GM12878 (cell line): ENCODE measurements around the gene COL15A1. TPM values are rescaled to one million over a fixed set of nuclear protein-coding genes. Genes with fewer than 3 reads are reported as not detected.

Experiments used
- ATAC-seq: fragments of 200-7000 bp; cut with Tn5 transposase; 3 replicates; pipeline ENCODE4 v1.9.1; 2020; ENCODE audit warnings: mild to moderate bottlenecking, moderate library complexity
- BruUV-seq: library from RNA; stranded (reverse); fragments of 400-500 nt; replicated peaks from 2 replicates; lab custom pipeline; 2021; lab: Mats Ljungman, UMichigan
- CTCF ChIA-PET: fragments of 300-600 bp; sonication (Branson Sonifier 250); formaldehyde crosslinking; extraction: SDS; loops from one replicate; lab custom pipeline; 2021; ENCODE audit warnings: inconsistent platforms; lab: Yijun Ruan, JAX
- POLR2A ChIA-PET: fragments of 350-600 bp; formaldehyde crosslinking; extraction: SDS; loops from one replicate; lab custom pipeline; 2021; ENCODE audit warnings: inconsistent platforms; lab: Charles Lee
- RAD21 ChIA-PET: fragments of 300-600 bp; sonication (Branson Sonifier 250); formaldehyde crosslinking; loops from one replicate; lab custom pipeline; 2023; ENCODE audit warnings: antibody characterized with exemption; ENCODE audit not compliant: unreplicated experiment; lab: Charles Lee
- SMC1A ChIA-PET: fragments of 300-600 bp; sonication (Branson Sonifier 250); formaldehyde crosslinking; loops from one replicate; lab custom pipeline; 2023; ENCODE audit not compliant: unreplicated experiment, uncharacterized antibody; lab: Charles Lee
- DNase-seq: peaks from one replicate; pipeline ENCODE4 v3.0.0-alpha.2; 2011; ENCODE audit warnings: low read depth, low spot score
- FAIRE-seq: peaks from 3 replicates; lab custom pipeline; 2011; peaks lifted over from hg19 to GRCh38; lab: Jason Lieb, UNC
- H2AFZ ChIP-seq: 2 replicates; pipeline ENCODE4 v1.6.0; 2011; ENCODE audit warnings: low read depth, low read length, control low read depth; ENCODE audit not compliant: control insufficient read depth
- H3K27ac ChIP-seq: 2 replicates; pipeline ENCODE4 v1.5.1; 2011; ENCODE audit warnings: control low read depth; ENCODE audit not compliant: control insufficient read depth, insufficient read depth
- H3K27me3 ChIP-seq, 2 experiments: replicated peaks in 1 of 2; 2 replicates each; pipeline versions ENCODE4 v1.6.0 to v1.6.1; 2011; ENCODE audit warnings: low read length in 1 of 2; ENCODE audit not compliant: control insufficient read depth in 2 of 2, insufficient read depth in 2 of 2
- H3K36me3 ChIP-seq, 2 experiments: 2 replicates each; pipeline ENCODE4 v1.5.1; 2011; ENCODE audit warnings: low read length in 1 of 2; ENCODE audit not compliant: control insufficient read depth in 2 of 2, insufficient read depth in 2 of 2
- H3K4me1 ChIP-seq: 2 replicates; pipeline ENCODE4 v1.6.1; 2011; ENCODE audit warnings: mild to moderate bottlenecking, low read length, moderate library complexity, mixed read lengths; ENCODE audit not compliant: control insufficient read depth, insufficient read depth
- H3K4me2 ChIP-seq: 2 replicates; pipeline ENCODE4 v1.6.0; 2011; ENCODE audit warnings: control low read depth; ENCODE audit not compliant: control insufficient read depth, insufficient read depth
- H3K4me3 ChIP-seq: fragments of 200-600 bp; sonication (generic); 2 replicates; pipeline ENCODE4 v1.5.1; 2016
- H3K79me2 ChIP-seq: 2 replicates; pipeline ENCODE4 v1.6.0; 2011; ENCODE audit warnings: low read length; ENCODE audit not compliant: control insufficient read depth, insufficient read depth
- H3K9ac ChIP-seq: 2 replicates; pipeline ENCODE4 v1.8.0; 2011; ENCODE audit warnings: low read length, control low read depth, mixed read lengths; ENCODE audit not compliant: control insufficient read depth, insufficient read depth
- H3K9me3 ChIP-seq: replicated peaks from 3 replicates; pipeline ENCODE4 v1.5.1; 2011; ENCODE audit warnings: mild to moderate bottlenecking, low read length; ENCODE audit not compliant: control insufficient read depth, insufficient read depth
- H4K20me1 ChIP-seq: 2 replicates; pipeline ENCODE4 v1.6.0; 2011; ENCODE audit not compliant: control insufficient read depth, insufficient read depth
- MTA3 ChIP-seq: IDR thresholded peaks from 2 replicates; pipeline ENCODE4 v1.6.1; 2012; ENCODE audit warnings: low read length, inconsistent platforms, borderline replicate concordance
- NR2C2 ChIP-seq: IDR thresholded peaks from 2 replicates; pipeline ENCODE4 v1.6.1; 2011; ENCODE audit warnings: borderline replicate concordance, low read depth; ENCODE audit not compliant: control insufficient read depth, insufficient read length
- PAX8 ChIP-seq: fragments of 450-650 bp; IDR thresholded peaks from 2 replicates; pipeline ENCODE4 v1.6.1; 2017; ENCODE audit warnings: mild to moderate bottlenecking, moderate library complexity
- SMAD1 ChIP-seq: fragments of 450-650 bp; IDR thresholded peaks from 2 replicates; pipeline ENCODE4 v1.6.1; 2018; ENCODE audit warnings: mild to moderate bottlenecking, low read depth; ENCODE audit not compliant: partially characterized antibody
- WGBS: methylation state at CpG from one replicate; pipeline ENCODE4 v1.1.6; 2016; ENCODE audit warnings: low lambda C conversion rate; ENCODE audit not compliant: insufficient replicate concordance, insufficient coverage; ENCODE audit errors: missing lambda C conversion rate; 5-methylcytosine and 5-hydroxymethylcytosine counted together
- in situ Hi-C: fragments of 300-500 bp; cut with MboI; formaldehyde crosslinking; loops from 9 replicates; pipeline ENCODE4 v1.14.3; 2018; ENCODE audit warnings: mixed read lengths
- intact Hi-C: fragments of 100-400 bp; cut with micrococcal nuclease; formaldehyde crosslinking; loops from one replicate; pipeline ENCODE4 v1.14.2; 2022; ENCODE audit not compliant: unreplicated experiment
- polyA plus RNA-seq, 11 experiments: library from polyadenylated mRNA; depleted of rRNA in 4 of 11; unstranded in 6 of 11; stranded (reverse) in 5 of 11; fragments of >200 nt; fragmentation: Nextera tagmentation in 4 of 11; fragmentation: Illumina TruSeq in 1 of 11; extraction: Ambion mirVana in 4 of 11; extraction: Trizol in 1 of 11; gene quantifications; 1 replicate in 1 of 11; 2 replicates in 10 of 11; pipeline versions ENCODE4 v1.2.1 to v1.2.3, GENCODE V29; 2011 to 2016; ENCODE audit warnings: inconsistent platforms in 2 of 11, missing spikeins in 2 of 11, low read depth in 1 of 11
- total RNA-seq, 4 experiments: library from RNA; depleted of rRNA in 3 of 4; stranded (reverse); fragments of >200 nt in 3 of 4; fragmentation: Illumina TruSeq in 1 of 4; extraction: Trizol in 1 of 4; gene quantifications; 2 replicates each; pipeline versions ENCODE4 v1.2.1 to v1.2.3, GENCODE V29; 2013 to 2021
- TF ChIP-seq, protein P1 (sequence below): fragments of 450-650 bp; IDR thresholded peaks from 2 replicates; pipeline ENCODE4 v1.6.1; 2017; ENCODE audit warnings: mild to moderate bottlenecking, low read depth, inconsistent platforms; ENCODE audit not compliant: poor library complexity, severe bottlenecking
- TF ChIP-seq, protein P2 (sequence below): IDR thresholded peaks from 2 replicates; pipeline ENCODE4 v1.6.1; 2012; ENCODE audit warnings: low read length, inconsistent platforms

Gene COL15A1
- total and polyA plus RNA-seq, 10 of the 15 experiments (the other 5 are each of a cell fraction or from before 2014, with no cell fraction given): 0.01 to 0.28 (median 0.06) TPM; not detected in 2

GRCh38 chr9:98964911-98965336 is 21.2 kb downstream of the COL15A1 start:
- Histone ChIP-seq H3K4me1 (no peaks in the 10 kb centered on the region), H2AFZ (no peak overlapping the region), H3K36me3 (no peaks in the 10 kb centered on the region), H3K27ac (no peak overlapping the region), H3K4me3 (no peak overlapping the region), H3K4me2 (no peak overlapping the region), H4K20me1 (no peaks in the 10 kb centered on the region; the same call in 1 of the 2 replicates), H3K79me2 (no peaks in the 10 kb centered on the region), H3K27me3 (peaks cover 0 to 2% of the 10 kb centered on the region in 2 experiments; a peak in 1 of 4 replicates), H3K9me3 (no peaks in the 10 kb centered on the region), H3K9ac (no peak overlapping the region)
- WGBS: 41% methylated on average over 7 of the region's 7 CpGs
- ChIA-PET SMC1A (no interaction called here), POLR2A (no interaction called here), RAD21 (interaction anchor here (0.5 kb wide), 1 partner anchor 415 kb away, joined by 3 read pairs; no protein-coding TSS in a partner anchor), CTCF (interaction anchor here (1.1 to 1.2 kb wide), 2 partner anchors 9 to 32 kb away, joined by 3 to 5 read pairs; no protein-coding TSS in a partner anchor)
- TF ChIP-seq MTA3: no peak
- TF ChIP-seq NR2C2: no peak
- no peak for TF ChIP-seq SMAD1
- TF ChIP-seq PAX8: no peak
- TF ChIP-seq, protein P1, sequence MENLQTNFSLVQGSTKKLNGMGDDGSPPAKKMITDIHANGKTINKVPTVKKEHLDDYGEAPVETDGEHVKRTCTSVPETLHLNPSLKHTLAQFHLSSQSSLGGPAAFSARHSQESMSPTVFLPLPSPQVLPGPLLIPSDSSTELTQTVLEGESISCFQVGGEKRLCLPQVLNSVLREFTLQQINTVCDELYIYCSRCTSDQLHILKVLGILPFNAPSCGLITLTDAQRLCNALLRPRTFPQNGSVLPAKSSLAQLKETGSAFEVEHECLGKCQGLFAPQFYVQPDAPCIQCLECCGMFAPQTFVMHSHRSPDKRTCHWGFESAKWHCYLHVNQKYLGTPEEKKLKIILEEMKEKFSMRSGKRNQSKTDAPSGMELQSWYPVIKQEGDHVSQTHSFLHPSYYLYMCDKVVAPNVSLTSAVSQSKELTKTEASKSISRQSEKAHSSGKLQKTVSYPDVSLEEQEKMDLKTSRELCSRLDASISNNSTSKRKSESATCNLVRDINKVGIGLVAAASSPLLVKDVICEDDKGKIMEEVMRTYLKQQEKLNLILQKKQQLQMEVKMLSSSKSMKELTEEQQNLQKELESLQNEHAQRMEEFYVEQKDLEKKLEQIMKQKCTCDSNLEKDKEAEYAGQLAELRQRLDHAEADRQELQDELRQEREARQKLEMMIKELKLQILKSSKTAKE: no peak
- TF ChIP-seq, protein P2, sequence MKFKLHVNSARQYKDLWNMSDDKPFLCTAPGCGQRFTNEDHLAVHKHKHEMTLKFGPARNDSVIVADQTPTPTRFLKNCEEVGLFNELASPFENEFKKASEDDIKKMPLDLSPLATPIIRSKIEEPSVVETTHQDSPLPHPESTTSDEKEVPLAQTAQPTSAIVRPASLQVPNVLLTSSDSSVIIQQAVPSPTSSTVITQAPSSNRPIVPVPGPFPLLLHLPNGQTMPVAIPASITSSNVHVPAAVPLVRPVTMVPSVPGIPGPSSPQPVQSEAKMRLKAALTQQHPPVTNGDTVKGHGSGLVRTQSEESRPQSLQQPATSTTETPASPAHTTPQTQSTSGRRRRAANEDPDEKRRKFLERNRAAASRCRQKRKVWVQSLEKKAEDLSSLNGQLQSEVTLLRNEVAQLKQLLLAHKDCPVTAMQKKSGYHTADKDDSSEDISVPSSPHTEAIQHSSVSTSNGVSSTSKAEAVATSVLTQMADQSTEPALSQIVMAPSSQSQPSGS: no peak
- no peak for ATAC-seq
- in situ Hi-C loops: no loop called here
- no TSS peak for BruUV-seq
- DNase-seq: no peak
- intact Hi-C loops: no loop called here
- no peak for FAIRE-seq
